ENCODE measurements around the gene ANKRD36B. TPM values are rescaled to one million over a fixed set of nuclear protein-coding genes. Genes with fewer than 3 reads are reported as not detected.
"Not testable (repeated sequence)": the region's sequence is repeated elsewhere in the genome, so short reads cannot be mapped to it uniquely, and the experiment has no call there.

Gene ANKRD36B
- total and polyA plus RNA-seq, 7 donors: 1.4 to 55.4 (median 25.0) TPM

DNA sequence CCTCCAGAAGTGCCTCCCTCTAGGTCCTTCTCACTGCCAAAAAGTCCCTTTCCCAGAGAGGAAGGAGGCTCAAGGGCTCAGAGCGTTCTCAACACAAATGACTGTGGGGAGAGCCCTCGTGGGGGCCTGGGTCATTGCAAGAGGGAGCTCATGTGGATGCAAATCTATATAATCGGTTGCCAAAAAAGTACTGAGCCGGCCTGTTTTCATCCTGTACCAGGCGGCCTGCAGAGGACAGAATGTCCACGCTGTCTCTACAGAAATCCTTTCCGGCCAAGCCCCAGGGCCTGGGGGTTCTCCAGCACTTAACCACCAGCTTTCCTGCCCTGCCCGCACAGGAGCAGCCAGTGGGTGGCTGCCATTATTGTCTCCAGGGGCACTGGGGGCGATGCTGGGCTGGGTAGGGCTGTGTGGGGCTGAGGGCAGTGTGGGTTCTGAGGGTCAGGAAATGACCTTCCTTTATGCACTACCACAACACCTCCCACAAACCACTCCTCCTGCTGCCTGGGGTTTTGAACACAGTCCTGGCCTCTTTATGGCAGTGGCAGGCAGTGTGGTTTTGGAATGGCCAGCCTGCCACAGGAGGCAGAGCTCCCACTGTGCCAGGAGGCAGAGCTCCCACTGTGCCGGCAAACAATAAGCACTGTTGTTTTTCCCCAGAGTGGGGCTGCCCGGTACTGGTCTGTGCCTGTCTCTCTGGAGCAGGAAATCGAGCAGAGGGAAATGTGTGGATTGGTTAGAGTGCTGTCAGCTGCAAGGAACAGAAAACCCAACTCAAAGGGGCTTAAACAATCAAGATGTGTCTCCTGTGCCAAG, 16.1 kb upstream of the ANKRD36B start:
- DNase-seq; H3K27ac ChIP-seq; H3K36me3 ChIP-seq; H3K27me3 ChIP-seq; intact Hi-C loops (cut with DNase I); H3K4me1 ChIP-seq; H3K9me3 ChIP-seq; H3K4me3 ChIP-seq: not testable (repeated sequence)
- 82 to 89% methylated on average over 4 of the region's 12 CpGs for WGBS, 2 donors

DNA sequence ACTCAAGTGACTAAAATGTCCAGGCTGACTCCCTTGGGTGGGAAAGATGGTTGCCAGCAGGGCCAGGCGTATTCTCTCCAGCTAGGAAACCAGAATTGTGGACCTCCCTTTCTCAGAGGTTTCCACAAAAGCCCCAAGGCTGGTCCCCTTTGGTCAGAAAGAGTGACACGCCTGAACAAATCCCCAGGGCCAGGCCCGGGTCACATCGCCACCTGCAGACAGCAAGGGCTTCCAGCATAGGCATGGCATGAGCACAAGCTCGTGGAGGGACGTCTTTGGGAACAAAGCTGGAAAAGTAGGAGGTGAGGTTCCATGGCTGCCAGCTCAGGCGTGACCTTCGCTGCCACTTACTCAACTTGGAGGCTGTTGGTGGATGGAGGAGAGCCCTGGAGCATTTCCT, 15.4 kb upstream of the ANKRD36B start:
- 78 to 81% methylated on average over 4 to 5 of the region's 8 CpGs for WGBS, 2 donors
- H3K4me3 ChIP-seq; H3K9me3 ChIP-seq; H3K36me3 ChIP-seq; H3K27ac ChIP-seq; H3K4me1 ChIP-seq; H3K27me3 ChIP-seq; DNase-seq; intact Hi-C loops (cut with DNase I): not testable (repeated sequence)

DNA sequence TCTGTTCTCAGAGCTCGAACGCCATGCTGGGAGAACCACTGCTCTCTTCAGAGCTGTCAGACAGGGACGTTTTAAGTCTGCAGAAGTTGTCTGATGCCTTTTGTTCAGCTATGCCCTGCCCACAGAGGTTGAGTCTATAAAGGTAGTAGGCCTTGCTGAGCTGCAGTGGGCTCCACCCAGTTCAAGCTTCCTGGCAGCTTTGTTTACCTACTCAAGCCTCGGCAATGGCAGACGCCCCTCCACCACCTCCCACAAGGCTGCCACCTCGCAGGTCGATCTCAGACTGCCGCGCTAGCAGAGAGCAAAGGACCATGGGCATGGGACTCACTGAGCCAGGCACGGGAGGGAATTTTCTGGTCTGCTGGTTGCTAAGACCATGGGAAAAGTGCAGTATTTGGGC, 11.9 kb upstream of the ANKRD36B start:
- H3K36me3 ChIP-seq; H3K27me3 ChIP-seq; intact Hi-C loops (cut with DNase I); H3K27ac ChIP-seq; DNase-seq; H3K4me1 ChIP-seq; H3K4me3 ChIP-seq; H3K9me3 ChIP-seq: not testable (repeated sequence)
- WGBS, 2 donors: 63 to 64% methylated on average over 7 to 9 of the region's 10 CpGs

DNA sequence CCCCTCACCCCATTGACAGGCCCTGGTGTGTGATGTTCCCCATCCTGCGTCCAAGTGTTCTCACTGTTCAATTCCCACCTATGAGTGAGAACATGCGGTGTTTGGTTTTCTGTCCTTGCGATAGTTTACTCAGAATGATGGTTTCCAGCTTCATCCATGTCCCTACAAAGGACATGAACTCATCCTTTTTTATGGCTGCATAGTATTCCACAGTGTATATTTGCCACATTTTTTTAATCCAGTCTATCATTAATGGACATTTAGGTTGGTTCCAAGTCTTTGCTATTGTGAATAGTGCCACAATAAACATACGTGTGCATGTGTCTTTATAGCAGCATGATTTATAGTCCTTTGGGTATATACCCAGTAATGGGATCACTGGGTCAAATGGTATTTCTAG, 6.5 kb upstream of the ANKRD36B start:
- DNase-seq, H3K27ac ChIP-seq, H3K9me3 ChIP-seq, H3K4me1 ChIP-seq, H3K27me3 ChIP-seq, H3K36me3 ChIP-seq, H3K4me3 ChIP-seq: not testable (repeated sequence)
- intact Hi-C loops (cut with DNase I): loop anchor here (10.0 kb wide), 1 partner anchor 49 kb away; the partner anchor contains the start of gene COX5B
- WGBS, 2 donors: 90 to 95% methylated on average over 4 of the region's 4 CpGs

DNA sequence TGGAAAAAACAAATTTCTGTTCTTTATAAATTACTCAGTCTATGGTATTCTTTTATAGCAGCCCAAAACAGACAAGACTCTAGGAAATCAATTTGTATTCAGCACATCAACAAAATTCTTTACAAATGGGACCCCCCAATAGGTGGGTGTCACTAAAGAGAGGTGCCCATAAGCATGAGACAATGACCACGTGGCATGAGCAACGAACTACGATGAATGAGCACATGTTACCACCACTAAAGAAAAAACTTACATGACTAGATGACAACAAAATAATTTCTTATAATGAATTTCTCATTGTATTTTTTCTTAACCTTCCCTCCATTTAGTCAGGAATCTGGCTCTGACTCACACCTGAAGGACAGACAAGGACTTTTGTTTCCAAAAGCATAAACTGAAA, 3.8 kb upstream of the ANKRD36B start:
- H3K27me3 ChIP-seq, H3K27ac ChIP-seq, DNase-seq, H3K9me3 ChIP-seq, H3K4me1 ChIP-seq, H3K4me3 ChIP-seq, H3K36me3 ChIP-seq: not testable (repeated sequence)
- WGBS, 2 donors: 91 to 95% methylated on average over 3 of the region's 3 CpGs
- intact Hi-C loops (cut with DNase I): loop anchor here (10.0 kb wide), 1 partner anchor 51 kb away; the partner anchor contains the start of gene COX5B

DNA sequence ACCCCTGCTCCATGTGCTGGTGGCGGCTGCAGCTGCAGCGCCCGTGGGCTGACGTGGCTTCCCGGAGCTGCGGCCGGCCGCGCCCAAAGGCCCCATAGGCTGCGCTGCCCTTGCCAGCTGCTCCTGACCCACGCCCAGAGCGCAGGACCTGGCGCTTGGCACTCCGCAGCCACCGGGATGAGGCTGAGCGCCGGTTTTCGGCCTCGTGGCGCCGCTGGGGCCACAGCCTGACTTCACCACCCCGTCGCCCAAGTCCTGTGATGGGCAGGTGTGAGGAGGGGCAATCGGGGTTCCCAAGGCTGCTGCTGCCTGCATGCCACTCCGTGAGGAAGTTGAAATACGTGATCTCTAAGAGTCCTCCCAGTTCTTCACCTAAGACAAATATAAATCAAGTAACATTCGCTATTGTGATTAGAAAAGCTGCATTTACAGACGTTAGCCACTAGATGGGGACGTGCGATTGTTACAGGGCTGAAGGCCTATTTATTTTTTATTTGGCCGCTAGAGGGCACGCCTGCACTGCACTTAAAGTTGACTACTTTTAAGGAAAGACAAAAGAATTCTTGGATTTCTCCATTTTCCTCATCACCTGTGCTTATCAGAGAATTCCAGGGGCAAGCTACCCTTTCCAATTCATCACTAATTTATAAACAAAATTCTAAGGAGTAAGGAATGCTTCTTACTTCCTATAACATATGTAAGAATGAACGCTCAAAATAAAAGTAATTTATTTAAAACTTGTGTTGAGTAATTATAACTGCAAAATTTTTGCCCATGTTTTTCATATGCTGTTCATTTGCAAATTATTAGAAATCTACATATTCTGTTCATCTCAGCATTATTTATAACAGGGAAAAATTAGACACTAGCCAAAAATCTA, 1.1 kb upstream of the ANKRD36B start:
- intact Hi-C loops (cut with DNase I): loop anchor here (1.0 to 10.0 kb wide), 3 partner anchors 54 to 107 kb away; partner anchors contain the start of gene COX5B
- Histone ChIP-seq H3K27ac (peak overlapping the region; percentile 90 to 93 (median 92)), H3K4me3 (peak overlapping the region; percentile 56 to 69 (median 60))
- WGBS, 2 donors: 2 to 3% methylated on average over 33 of the region's 33 CpGs
- not testable (repeated sequence) for H3K27me3 ChIP-seq, H3K4me1 ChIP-seq, H3K36me3 ChIP-seq, H3K9me3 ChIP-seq
- DNase-seq: peak; percentile 88
- TF ChIP-seq, protein P1, sequence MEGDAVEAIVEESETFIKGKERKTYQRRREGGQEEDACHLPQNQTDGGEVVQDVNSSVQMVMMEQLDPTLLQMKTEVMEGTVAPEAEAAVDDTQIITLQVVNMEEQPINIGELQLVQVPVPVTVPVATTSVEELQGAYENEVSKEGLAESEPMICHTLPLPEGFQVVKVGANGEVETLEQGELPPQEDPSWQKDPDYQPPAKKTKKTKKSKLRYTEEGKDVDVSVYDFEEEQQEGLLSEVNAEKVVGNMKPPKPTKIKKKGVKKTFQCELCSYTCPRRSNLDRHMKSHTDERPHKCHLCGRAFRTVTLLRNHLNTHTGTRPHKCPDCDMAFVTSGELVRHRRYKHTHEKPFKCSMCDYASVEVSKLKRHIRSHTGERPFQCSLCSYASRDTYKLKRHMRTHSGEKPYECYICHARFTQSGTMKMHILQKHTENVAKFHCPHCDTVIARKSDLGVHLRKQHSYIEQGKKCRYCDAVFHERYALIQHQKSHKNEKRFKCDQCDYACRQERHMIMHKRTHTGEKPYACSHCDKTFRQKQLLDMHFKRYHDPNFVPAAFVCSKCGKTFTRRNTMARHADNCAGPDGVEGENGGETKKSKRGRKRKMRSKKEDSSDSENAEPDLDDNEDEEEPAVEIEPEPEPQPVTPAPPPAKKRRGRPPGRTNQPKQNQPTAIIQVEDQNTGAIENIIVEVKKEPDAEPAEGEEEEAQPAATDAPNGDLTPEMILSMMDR (IDR thresholded peaks at IDR 0.05): peak; percentile 90 to 99 (median 99)
- TF ChIP-seq POLR2AphosphoS5 (IDR thresholded peaks at IDR 0.05): peak in 1 of 4 donors; percentile 20

DNA sequence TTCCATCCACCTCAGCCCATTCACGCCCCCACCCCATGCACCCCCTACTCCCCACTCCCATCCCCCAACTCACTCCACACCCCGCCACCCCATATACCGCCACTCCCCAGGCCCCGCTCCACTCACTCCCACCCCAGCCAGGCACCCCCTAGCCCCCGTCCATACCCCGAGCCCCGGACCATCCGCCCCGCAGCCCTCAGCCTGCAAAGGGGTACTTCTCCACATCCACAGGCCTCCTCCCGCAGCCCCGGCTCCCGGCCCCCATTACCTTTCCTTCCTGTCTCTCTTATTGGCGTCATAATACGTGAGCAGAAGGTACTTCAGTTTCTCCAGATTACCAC, 450 bp downstream of the ANKRD36B start:
- DNase-seq: not testable (repeated sequence)
- 2 to 3% methylated on average over 10 of the region's 14 CpGs for WGBS, 2 donors

DNA sequence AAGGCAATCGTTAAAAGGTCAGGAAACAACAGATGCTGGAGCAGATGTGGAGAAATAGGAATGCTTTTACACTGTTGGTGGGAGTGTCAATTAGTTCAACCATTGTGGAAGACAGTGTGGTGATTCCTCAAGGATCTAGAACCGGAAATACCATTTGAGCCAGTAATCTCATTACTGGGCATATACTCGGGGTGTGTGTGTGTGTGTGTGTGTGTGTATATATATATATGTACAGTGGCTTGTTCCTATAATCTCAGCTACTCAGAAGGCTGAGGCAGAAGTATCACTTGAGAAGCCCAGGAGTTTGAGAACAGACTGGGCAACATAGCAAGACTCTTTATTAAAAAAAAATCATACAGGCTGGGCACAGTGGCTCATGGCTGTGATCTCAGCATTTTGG, 24.0 kb downstream of the ANKRD36B start:
- DNase-seq; H3K27me3 ChIP-seq; H3K4me1 ChIP-seq; H3K4me3 ChIP-seq; H3K36me3 ChIP-seq; H3K9me3 ChIP-seq; intact Hi-C loops (cut with DNase I); H3K27ac ChIP-seq: not testable (repeated sequence)
- WGBS, 2 donors: 78 to 89% methylated on average over 3 of the region's 3 CpGs

More for the DNA sequence above, 450 bp downstream of the ANKRD36B start:
- H3K4me1 ChIP-seq; H3K9me3 ChIP-seq; intact Hi-C loops (cut with DNase I); H3K36me3 ChIP-seq; H3K27me3 ChIP-seq: not testable (repeated sequence)
- Histone ChIP-seq H3K27ac (peak overlapping the region; percentile 78 to 93 (median 92)), H3K4me3 (peak overlapping the region; percentile 49 to 69 (median 59))

DNA sequence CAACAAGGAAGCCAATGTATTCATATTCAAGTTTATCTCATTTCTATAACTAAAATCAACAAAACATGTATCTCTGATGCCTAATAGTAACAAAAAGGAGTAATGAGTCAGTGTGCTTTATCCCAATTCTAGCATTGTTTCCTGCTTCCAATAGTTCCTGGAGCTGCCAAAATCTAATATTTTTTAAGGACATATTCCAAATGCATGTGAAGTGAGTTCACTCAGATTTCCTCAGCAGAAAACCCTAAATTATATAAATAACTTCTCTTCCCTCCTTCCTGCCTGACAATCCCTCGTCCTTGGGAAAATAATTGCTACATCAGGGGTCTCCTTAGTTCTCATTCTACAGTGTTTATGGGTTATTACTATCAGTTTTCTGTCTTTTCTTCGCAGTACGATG, 37.3 kb downstream of the ANKRD36B start:
- H3K36me3 ChIP-seq: peaks cover 0 to 74% (median 9%) of the 10 kb centered on the region in 4 donors
- H3K27me3 ChIP-seq; intact Hi-C loops (cut with DNase I); DNase-seq; H3K4me3 ChIP-seq; H3K27ac ChIP-seq; H3K4me1 ChIP-seq; H3K9me3 ChIP-seq: not testable (repeated sequence)
- 90 to 95% methylated on average over 3 of the region's 3 CpGs for WGBS, 2 donors

DNA sequence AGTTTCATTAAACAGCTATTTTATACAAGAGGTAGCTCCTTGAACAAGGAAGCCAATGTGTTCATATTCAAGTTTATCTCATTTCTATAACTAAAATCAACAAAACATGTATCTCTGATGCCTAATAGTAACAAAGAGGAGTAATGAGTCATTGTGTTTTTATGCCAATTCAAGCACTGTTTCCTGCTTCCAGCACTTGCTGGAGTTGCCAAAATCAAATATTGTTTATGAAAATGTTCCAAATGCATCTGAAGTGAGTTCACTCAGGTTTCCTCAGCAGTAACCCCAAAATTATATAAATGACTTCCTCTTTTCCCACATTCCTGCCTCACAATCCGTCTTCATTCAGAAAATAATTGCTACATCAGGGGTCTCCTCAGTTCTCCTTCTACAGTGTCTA, 39.2 kb downstream of the ANKRD36B start:
- H3K27ac ChIP-seq: not testable (repeated sequence)
- no CpG with 5 or more reads among the region's 1 CpG for WGBS, 2 donors

DNA sequence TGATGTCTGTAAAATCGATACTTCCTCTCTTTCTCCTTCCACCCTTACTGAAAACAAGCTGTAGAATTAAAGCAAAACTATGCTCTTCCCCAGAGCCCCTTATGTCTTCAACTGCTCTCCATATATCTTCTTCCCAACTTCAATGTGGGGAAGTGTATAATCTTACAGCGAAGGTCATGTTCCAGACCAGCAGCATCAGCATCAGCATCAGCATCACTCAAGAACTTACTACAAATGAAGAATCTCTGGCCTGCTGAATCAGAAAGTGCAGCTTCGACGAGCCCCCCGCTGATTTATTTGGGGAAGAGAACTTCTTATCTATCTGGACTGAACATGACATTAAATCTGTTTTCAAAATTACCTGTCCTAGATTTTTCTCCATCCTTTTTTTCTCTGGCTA, 40.6 kb downstream of the ANKRD36B start:
- DNase-seq; intact Hi-C loops (cut with DNase I); H3K27me3 ChIP-seq; H3K27ac ChIP-seq; H3K4me1 ChIP-seq; H3K9me3 ChIP-seq; H3K4me3 ChIP-seq: not testable (repeated sequence)
- peaks cover 0 to 58% (median 2%) of the 10 kb centered on the region in 4 donors for H3K36me3 ChIP-seq
- WGBS, 2 donors: 90 to 91% methylated on average over 5 of the region's 5 CpGs

More for the DNA sequence above, 39.2 kb downstream of the ANKRD36B start:
- DNase-seq; H3K4me1 ChIP-seq; H3K4me3 ChIP-seq; H3K27me3 ChIP-seq; H3K9me3 ChIP-seq; intact Hi-C loops (cut with DNase I): not testable (repeated sequence)
- H3K36me3 ChIP-seq: peaks cover 0 to 71% (median 7%) of the 10 kb centered on the region in 4 donors

Data from sigmoid colon (tissue), 7 donors.